GM12878 (cell line): ENCODE measurements around the gene ENTREP3. TPM values are rescaled to one million over a fixed set of nuclear protein-coding genes. Genes with fewer than 3 reads are reported as not detected.

Source experiments
- BMI1 ChIP-seq: fragments of 450-650 bp; IDR thresholded peaks from 2 replicates; pipeline ENCODE4 v1.6.1; 2016; ENCODE audit warnings: mild to moderate bottlenecking, moderate library complexity, borderline replicate concordance
- CBX3 ChIP-seq: fragments of 200-600 bp; sonication (generic); IDR thresholded peaks from 2 replicates; pipeline ENCODE4 v1.6.1; 2016; ENCODE audit warnings: low read depth, borderline replicate concordance
- CBX5 ChIP-seq: sonication (generic); IDR thresholded peaks from 2 replicates; pipeline ENCODE4 v1.6.1; 2016; ENCODE audit warnings: low read depth, moderate library complexity, mild to moderate bottlenecking, inconsistent platforms
- EGR1 ChIP-seq, 2 experiments: IDR thresholded peaks; 1 replicate in 1 of 2; 2 replicates in 1 of 2; pipeline ENCODE4 v1.6.1; 2011 to 2012; ENCODE audit warnings: low read depth in 2 of 2, low read length in 2 of 2, borderline replicate concordance in 1 of 2, mild to moderate bottlenecking in 1 of 2, moderate library complexity in 1 of 2
- FOXM1 ChIP-seq: IDR thresholded peaks from 2 replicates; pipeline ENCODE4 v1.6.1; 2012; ENCODE audit warnings: low read depth, mild to moderate bottlenecking, inconsistent platforms, low read length, moderate library complexity
- HCFC1 ChIP-seq: fragments of 150-350 bp; IDR thresholded peaks from 2 replicates; pipeline ENCODE4 v1.6.1; 2014; ENCODE audit warnings: low read length
- MXI1 ChIP-seq: fragments of 150-350 bp; IDR thresholded peaks from 2 replicates; pipeline ENCODE4 v1.6.1; 2011; ENCODE audit warnings: low read depth, mild to moderate bottlenecking, inconsistent platforms, low read length, improper control_type of control experiment
- MYC ChIP-seq: IDR thresholded peaks from 2 replicates; pipeline ENCODE4 v1.6.1; 2011; ENCODE audit warnings: mild to moderate bottlenecking, low read length, moderate library complexity, inconsistent platforms; ENCODE audit not compliant: insufficient read depth, insufficient replicate concordance, insufficient read length, severe bottlenecking
- NBN ChIP-seq: fragments of 450-650 bp; IDR thresholded peaks from 2 replicates; pipeline ENCODE4 v1.6.1; 2016
- NR2C1 ChIP-seq: fragments of 450-650 bp; IDR thresholded peaks from 2 replicates; pipeline ENCODE4 v1.6.1; 2017; ENCODE audit warnings: antibody characterized with exemption, mild to moderate bottlenecking, moderate library complexity
- RBBP5 ChIP-seq: fragments of 200-600 bp; sonication (generic); conservative IDR thresholded peaks from 2 replicates; pipeline ENCODE4 v1.6.1; 2016
- RELA ChIP-seq: fragments of 450-650 bp; IDR thresholded peaks from 2 replicates; pipeline ENCODE4 v1.8.0; 2014; ENCODE audit warnings: borderline replicate concordance; ENCODE audit not compliant: partially characterized antibody
- TCF3 ChIP-seq: IDR thresholded peaks from 2 replicates; pipeline ENCODE4 v1.6.1; 2012; ENCODE audit warnings: low read depth, mild to moderate bottlenecking, low read length, borderline replicate concordance; ENCODE audit not compliant: insufficient read depth
- WRNIP1 ChIP-seq: IDR thresholded peaks from 2 replicates; pipeline ENCODE4 v1.6.1; 2011; ENCODE audit warnings: low read depth, low read length, improper control_type of control experiment, borderline replicate concordance
- ZBED1 ChIP-seq: IDR thresholded peaks from 2 replicates; pipeline ENCODE4 v1.6.1; 2016; ENCODE audit warnings: borderline replicate concordance
- ZNF217 ChIP-seq: fragments of 450-650 bp; IDR thresholded peaks from 2 replicates; pipeline ENCODE4 v1.6.1; 2017; ENCODE audit warnings: antibody characterized with exemption, mild to moderate bottlenecking
- ZNF687 ChIP-seq: fragments of 450-650 bp; IDR thresholded peaks from 2 replicates; pipeline ENCODE4 v1.6.1; 2017; ENCODE audit warnings: mild to moderate bottlenecking, moderate library complexity
- polyA plus RNA-seq, 11 experiments: library from polyadenylated mRNA; depleted of rRNA in 4 of 11; unstranded in 6 of 11; stranded (reverse) in 5 of 11; fragments of >200 nt; fragmentation: Nextera tagmentation in 4 of 11; fragmentation: Illumina TruSeq in 1 of 11; extraction: Ambion mirVana in 4 of 11; extraction: Trizol in 1 of 11; gene quantifications; 1 replicate in 1 of 11; 2 replicates in 10 of 11; pipeline versions ENCODE4 v1.2.1 to v1.2.3, GENCODE V29; 2011 to 2016; ENCODE audit warnings: inconsistent platforms in 2 of 11, missing spikeins in 2 of 11, low read depth in 1 of 11
- total RNA-seq, 4 experiments: library from RNA; depleted of rRNA in 3 of 4; stranded (reverse); fragments of >200 nt in 3 of 4; fragmentation: Illumina TruSeq in 1 of 4; extraction: Trizol in 1 of 4; gene quantifications; 2 replicates each; pipeline versions ENCODE4 v1.2.1 to v1.2.3, GENCODE V29; 2013 to 2021
- TF ChIP-seq, protein P1 (sequence below): IDR thresholded peaks from 2 replicates; pipeline ENCODE4 v1.6.1; 2011; ENCODE audit warnings: low read depth, mild to moderate bottlenecking, low read length, moderate library complexity, borderline replicate concordance; ENCODE audit errors: extremely low read depth
- TF ChIP-seq, protein P2 (sequence below): IDR thresholded peaks from 2 replicates; pipeline ENCODE4 v1.6.1; 2012; ENCODE audit warnings: low read length, inconsistent platforms
- TF ChIP-seq, protein P3 (sequence below): fragments of 450-650 bp; IDR thresholded peaks from 2 replicates; pipeline ENCODE4 v1.6.1; 2018; ENCODE audit warnings: borderline replicate concordance, mild to moderate bottlenecking; ENCODE audit not compliant: partially characterized antibody

Gene ENTREP3
- total and polyA plus RNA-seq, 10 of the 15 experiments (the other 5 are each of a cell fraction or from before 2014, with no cell fraction given), result 1.7 to 31.8 (median 3.9) TPM

GRCh38 chr1:155244368-155245162, 10.7 kb downstream of the ENTREP3 start (continued):
- peak; percentile 63 for TF ChIP-seq ZNF687
- peak; percentile 64 for TF ChIP-seq HCFC1
- TF ChIP-seq MYC, result peak; percentile 53
- peak; percentile 59; the same call in 1 of the 2 replicates for TF ChIP-seq MXI1
- no peak for TF ChIP-seq BMI1
- peak; percentile 88; the same call in 1 of the 2 replicates for TF ChIP-seq TCF3
- peak; percentile 78; the same call in 1 of the 2 replicates for TF ChIP-seq FOXM1
- peak; percentile 99 for TF ChIP-seq CBX5
- TF ChIP-seq NBN, result peak; percentile 100
- TF ChIP-seq NR2C1, result peak; percentile 60; the same call in 1 of the 2 replicates
- TF ChIP-seq EGR1 (IDR thresholded peaks at IDR 0.05; ENCODE audit: borderline replicate concordance in 1 of 2, low read depth in 2 of 2, low read length in 2 of 2), result peak in 1 of 2 experiments; percentile 64; a peak in 2 of 3 replicates
- no peak for TF ChIP-seq CBX3
- TF ChIP-seq, protein P1, sequence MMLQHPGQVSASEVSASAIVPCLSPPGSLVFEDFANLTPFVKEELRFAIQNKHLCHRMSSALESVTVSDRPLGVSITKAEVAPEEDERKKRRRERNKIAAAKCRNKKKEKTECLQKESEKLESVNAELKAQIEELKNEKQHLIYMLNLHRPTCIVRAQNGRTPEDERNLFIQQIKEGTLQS, result no peak
- TF ChIP-seq ZBED1, result peak; percentile 95
- TF ChIP-seq WRNIP1, result no peak
- TF ChIP-seq RELA, result peak; percentile 47
- peak; percentile 52; the same call in 1 of the 2 replicates for TF ChIP-seq ZNF217
- TF ChIP-seq RBBP5, result no peak
- TF ChIP-seq, protein P2, sequence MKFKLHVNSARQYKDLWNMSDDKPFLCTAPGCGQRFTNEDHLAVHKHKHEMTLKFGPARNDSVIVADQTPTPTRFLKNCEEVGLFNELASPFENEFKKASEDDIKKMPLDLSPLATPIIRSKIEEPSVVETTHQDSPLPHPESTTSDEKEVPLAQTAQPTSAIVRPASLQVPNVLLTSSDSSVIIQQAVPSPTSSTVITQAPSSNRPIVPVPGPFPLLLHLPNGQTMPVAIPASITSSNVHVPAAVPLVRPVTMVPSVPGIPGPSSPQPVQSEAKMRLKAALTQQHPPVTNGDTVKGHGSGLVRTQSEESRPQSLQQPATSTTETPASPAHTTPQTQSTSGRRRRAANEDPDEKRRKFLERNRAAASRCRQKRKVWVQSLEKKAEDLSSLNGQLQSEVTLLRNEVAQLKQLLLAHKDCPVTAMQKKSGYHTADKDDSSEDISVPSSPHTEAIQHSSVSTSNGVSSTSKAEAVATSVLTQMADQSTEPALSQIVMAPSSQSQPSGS, result no peak; the same call in 1 of the 2 replicates
- TF ChIP-seq, protein P3, sequence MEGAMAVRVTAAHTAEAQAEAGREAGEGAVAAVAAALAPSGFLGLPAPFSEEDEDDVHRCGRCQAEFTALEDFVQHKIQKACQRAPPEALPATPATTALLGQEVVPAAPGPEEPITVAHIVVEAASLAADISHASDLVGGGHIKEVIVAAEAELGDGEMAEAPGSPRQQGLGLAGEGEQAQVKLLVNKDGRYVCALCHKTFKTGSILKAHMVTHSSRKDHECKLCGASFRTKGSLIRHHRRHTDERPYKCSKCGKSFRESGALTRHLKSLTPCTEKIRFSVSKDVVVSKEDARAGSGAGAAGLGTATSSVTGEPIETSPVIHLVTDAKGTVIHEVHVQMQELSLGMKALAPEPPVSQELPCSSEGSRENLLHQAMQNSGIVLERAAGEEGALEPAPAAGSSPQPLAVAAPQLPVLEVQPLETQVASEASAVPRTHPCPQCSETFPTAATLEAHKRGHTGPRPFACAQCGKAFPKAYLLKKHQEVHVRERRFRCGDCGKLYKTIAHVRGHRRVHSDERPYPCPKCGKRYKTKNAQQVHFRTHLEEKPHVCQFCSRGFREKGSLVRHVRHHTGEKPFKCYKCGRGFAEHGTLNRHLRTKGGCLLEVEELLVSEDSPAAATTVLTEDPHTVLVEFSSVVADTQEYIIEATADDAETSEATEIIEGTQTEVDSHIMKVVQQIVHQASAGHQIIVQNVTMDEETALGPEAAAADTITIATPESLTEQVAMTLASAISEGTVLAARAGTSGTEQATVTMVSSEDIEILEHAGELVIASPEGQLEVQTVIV, result peak; percentile 62
